D721Med (cell line): ENCODE data around the gene FARSA.
A peak's percentile ranks its signal among the peaks of the same experiment; 100 is the strongest.
"Not testable (repeated sequence)": the region's sequence is repeated elsewhere in the genome, so short reads cannot be mapped to it uniquely, and the experiment has no call there.

ENCODE experiments used
- DNase-seq: peaks from one replicate; pipeline ENCODE4 v3.0.0; 2011; ENCODE audit warnings: low spot score; ENCODE audit not compliant: insufficient read length
- FAIRE-seq: peaks from 2 replicates; lab custom pipeline; 2011; peaks lifted over from hg19 to GRCh38; lab: Jason Lieb, UNC
- CTCF ChIP-seq: IDR thresholded peaks from 2 replicates; pipeline ENCODE4 v1.5.1; 2012; ENCODE audit warnings: mild to moderate bottlenecking, control low read depth; ENCODE audit not compliant: insufficient read depth; ENCODE audit errors: missing control alignments

The FARSA gene

DNA sequence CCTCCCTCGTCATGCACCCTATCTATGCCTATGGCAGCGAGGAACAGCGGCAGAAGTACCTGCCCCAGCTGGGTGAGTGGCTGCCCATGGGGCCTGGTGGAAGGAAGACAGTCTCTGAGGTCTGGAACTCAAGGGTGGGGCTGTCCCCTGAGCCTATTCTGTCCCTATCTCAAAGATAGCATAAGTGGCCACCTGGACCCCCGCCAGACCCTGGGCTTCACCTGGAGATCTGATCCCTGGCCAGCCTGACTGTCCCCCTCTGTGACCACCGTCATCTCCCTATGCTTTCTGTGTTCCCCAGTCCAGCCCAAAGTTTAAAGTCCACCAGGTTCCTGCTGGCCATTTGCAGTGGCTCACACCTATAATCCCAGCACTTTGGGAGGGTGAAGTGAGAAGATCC, 39.9 kb downstream of the FARSA start:
- no peak for TF ChIP-seq CTCF

DNA sequence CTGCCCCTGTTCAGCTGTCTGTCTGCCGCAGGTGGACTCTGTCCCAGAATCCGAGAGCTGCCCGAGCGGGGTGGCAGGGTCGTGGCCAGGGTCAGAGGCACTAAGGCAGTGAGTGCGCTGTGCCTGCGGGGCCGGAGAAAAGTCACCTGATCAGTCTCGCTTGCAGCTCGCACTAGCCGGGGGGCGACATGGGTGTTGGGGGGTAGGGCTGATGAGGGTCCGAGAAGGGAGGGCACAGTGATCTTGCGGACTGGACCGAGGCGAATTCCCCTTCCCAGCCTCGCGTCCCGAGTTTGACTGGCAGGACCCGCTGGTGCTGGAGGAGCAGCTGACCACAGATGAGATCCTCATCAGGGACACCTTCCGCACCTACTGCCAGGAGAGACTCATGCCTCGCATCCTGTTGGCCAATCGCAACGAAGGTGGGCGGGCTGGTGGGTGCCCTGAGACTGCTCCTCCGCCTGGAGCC, 41.9 kb downstream of the FARSA start:
- DNase-seq (no peak), FAIRE-seq (no peak)
- TF ChIP-seq CTCF, result no peak

More for the DNA sequence above, 39.9 kb downstream of the FARSA start:
- no peak for FAIRE-seq
- DNase-seq, result no peak

DNA sequence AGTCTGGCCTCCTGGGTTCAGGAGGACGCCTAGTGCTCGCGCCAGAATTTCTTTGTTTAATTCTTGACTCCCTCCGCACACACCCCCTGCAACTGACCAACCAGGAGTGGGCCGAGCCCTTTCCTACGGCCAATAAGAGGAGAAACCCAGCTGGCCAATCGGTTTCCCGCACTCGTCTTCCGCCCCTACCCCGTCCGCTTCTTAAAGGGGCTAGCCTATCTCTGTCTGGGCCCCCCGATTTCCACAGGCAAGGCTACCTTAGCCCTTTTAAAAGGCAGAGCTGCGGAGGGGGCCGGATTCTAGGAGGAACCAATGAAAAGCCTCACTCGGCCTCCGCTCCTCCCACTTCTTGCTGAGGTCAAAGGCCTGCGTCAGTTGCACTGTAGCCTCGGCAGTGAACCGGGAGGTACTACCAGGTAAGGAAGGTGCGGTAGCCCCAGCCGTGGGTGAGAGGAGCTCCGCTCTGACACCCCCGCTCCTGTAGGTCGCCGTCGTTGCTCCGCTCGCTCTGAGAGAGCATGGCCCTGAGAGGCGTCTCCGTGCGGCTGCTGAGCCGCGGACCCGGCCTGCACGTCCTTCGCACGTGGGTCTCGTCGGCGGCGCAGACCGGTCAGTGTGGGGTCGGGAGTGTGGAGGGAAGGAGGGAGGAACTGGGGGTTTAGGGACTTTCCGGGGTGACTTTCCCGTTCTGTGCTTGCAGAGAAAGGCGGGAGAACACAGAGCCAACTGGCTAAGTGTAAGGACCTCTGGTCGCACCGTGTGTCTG, 42.5 kb downstream of the FARSA start, which contains the start of gene GCDH:
TSS of gene GCDH (plus strand) at position 374 of the 766 bp plus-strand sequence. CDS start at position 519, 145 bp downstream.
- FAIRE-seq (no peak), DNase-seq (peak; percentile 95)
- TF ChIP-seq CTCF, result peak; percentile 18

- not testable (repeated sequence) for DNase-seq, FAIRE-seq
Measured at GRCh38 chr19:12890299-12890786, 43.2 kb downstream of the FARSA start.

DNA sequence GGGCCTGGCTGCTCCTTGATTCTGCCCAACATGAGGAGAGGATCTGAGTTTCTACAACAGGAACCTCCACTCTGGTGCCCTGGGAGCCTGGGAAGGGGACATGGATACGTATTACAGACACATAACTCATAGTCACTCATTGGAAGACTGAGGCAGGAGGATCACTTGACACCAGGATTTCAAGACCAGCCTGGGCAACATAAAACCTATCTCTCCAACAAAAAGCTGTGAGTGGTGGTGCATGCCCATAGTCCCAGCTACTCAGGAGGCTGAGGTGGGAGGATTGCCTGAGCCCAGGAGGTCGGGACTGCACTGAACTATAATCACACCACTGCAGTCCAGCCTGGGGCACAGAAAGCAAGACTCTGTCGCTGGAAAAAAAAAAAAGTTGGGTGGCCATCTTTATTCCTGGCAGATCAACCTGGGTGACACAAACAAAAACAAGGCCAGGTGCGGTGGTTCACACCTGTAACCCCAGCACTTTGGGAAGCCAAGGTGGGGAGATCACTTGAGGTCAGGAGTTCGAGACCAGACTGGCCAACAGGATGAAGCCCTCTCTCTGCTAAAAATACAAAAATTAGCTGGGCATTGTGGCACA, 45.4 kb downstream of the FARSA start:
- no peak for TF ChIP-seq CTCF
- no peak for DNase-seq
- FAIRE-seq, result no peak

- DNase-seq, result no peak
- no peak for TF ChIP-seq CTCF
- no peak for FAIRE-seq
Measured at GRCh38 chr19:12886969-12887747, 46.4 kb downstream of the FARSA start, which contains the start of gene KLF1. Gene KLF1 (minus strand): TSS chr19:12887201. CDS start chr19:12887140, 61 bp downstream.

- no peak for TF ChIP-seq CTCF
- DNase-seq (no peak), FAIRE-seq (no peak)
Measured at GRCh38 chr19:12886651-12886968, 46.9 kb downstream of the FARSA start.
